ENCODE measurements around the gene GPR162. TPM values are rescaled to one million over a fixed set of nuclear protein-coding genes. Genes with fewer than 3 reads are reported as not detected.
A peak's percentile ranks its signal among the peaks of the same experiment; 100 is the strongest.

GPR162 gene
- total and polyA plus RNA-seq, 2 donors: 6.4 to 18.4 TPM

DNA sequence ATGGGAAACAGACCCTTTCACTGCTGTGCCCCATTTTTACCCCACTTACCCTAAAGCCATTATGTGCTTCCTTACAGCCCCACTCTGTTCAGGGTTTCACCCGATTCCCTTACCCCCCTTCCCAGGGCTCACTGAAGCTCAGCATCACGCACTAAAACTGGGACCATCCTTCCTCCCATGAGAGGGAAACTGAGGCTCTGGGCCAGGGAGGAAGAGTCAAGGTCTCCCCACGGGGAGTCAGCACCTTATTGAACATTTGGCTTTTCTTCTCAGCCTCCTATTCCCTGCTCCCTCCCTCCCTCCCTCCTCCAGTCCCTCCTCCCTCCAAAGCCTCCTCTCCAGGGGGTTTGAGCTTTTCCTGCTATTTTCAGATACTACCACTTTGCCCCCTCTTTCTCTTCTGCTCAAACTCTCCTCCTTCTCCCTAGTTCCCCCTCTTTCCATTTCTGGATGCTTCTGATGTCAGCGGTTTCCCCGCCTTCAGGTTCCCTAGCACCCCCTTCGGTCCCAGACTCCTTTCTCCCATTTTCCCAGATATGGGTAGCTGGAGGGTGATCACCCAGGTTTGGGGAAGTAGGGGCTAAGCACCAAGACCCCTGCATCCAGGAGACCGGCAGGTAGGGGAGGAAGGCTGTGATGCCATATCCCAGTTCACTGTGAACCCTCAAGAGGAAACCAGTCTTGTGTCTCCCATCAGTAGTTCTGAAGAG, 960 bp downstream of the GPR162 start:
- DNase-seq (ENCODE audit: extremely low spot score): no peak
- 57% methylated on average over 7 of the region's 7 CpGs for WGBS
- H3K4me3 ChIP-seq (ENCODE audit: low read depth, low read length): no peak overlapping the region
- H3K4me1 ChIP-seq (ENCODE audit: insufficient read depth): no peaks in the 10 kb centered on the region
- no peak overlapping the region for H3K27ac ChIP-seq (ENCODE audit: low read depth)
- no peaks in the 10 kb centered on the region for H3K36me3 ChIP-seq (ENCODE audit: insufficient read depth)

DNA sequence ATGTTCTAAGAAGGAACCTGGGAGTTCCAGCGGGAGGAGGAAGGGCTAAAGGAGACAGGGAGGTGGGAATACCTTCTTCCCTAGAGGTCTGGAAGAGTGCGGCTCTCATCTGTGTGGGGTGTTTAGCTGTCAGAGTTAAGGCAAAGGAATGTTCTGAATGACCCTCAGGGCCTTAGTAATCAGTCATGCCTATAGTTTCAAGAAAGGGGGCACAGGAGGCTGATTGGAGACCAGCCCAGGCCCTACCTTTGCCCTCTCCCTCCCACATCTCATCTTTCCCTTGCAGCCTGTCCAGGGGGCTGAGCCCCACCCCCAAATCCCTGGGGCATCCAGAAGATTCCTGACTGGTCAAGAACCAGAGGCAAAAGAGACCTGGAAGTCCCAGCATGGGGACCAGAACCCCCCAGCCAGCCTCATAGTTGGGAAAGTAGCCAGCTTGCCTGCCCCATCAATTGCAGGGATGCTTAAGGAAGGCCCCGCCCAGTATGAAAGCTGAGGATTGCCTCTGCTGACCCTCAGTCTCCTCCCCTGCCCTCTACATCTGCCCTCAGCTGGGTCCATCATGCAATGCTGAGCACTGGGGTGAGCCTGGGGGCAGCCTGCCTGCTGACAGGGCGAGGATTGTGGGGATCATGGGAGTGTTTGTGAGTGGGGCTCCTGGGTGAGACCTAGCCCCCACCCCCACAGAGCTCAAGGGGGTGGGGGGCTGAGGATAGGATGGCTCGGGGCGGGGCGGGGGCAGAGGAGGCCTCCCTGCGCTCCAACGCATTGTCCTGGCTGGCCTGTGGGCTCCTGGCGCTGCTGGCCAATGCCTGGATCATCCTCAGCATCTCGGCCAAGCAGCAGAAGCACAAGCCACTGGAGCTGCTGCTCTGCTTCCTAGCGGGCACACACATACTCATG, 1.8 kb downstream of the GPR162 start:
- Histone ChIP-seq H3K4me1 (ENCODE audit: insufficient read depth) (no peaks in the 10 kb centered on the region), H3K27ac (ENCODE audit: low read depth) (no peak overlapping the region), H3K4me3 (ENCODE audit: low read depth, low read length) (no peak overlapping the region), H3K36me3 (ENCODE audit: insufficient read depth) (no peaks in the 10 kb centered on the region)
- no peak for DNase-seq (ENCODE audit: extremely low spot score)
- 81% methylated on average over 12 of the region's 12 CpGs for WGBS

DNA sequence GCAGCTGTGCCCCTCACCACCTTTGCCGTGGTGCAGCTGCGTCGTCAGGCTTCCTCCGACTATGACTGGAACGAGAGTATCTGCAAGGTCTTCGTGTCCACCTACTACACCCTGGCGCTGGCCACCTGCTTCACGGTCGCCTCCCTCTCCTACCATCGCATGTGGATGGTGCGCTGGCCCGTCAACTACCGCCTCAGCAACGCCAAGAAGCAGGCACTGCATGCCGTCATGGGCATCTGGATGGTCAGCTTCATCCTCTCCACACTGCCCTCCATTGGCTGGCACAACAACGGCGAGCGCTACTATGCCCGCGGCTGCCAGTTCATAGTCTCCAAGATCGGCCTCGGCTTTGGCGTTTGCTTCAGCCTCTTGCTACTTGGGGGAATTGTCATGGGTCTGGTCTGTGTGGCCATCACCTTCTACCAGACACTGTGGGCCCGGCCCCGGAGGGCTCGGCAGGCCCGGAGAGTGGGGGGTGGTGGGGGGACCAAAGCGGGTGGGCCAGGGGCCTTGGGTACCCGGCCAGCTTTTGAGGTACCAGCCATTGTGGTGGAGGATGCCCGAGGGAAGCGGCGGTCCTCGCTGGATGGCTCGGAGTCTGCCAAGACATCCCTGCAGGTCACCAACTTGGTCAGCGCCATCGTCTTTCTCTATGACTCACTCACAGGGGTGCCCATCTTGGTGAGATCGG, 2.6 kb downstream of the GPR162 start:
- 91% methylated on average over 37 of the region's 37 CpGs for WGBS
- no peak overlapping the region for H3K27ac ChIP-seq (ENCODE audit: low read depth)
- no peak for DNase-seq (ENCODE audit: extremely low spot score)
- H3K4me3 ChIP-seq (ENCODE audit: low read depth, low read length): no peak overlapping the region
- no peaks in the 10 kb centered on the region for H3K36me3 ChIP-seq (ENCODE audit: insufficient read depth)
- H3K4me1 ChIP-seq (ENCODE audit: insufficient read depth): no peaks in the 10 kb centered on the region

DNA sequence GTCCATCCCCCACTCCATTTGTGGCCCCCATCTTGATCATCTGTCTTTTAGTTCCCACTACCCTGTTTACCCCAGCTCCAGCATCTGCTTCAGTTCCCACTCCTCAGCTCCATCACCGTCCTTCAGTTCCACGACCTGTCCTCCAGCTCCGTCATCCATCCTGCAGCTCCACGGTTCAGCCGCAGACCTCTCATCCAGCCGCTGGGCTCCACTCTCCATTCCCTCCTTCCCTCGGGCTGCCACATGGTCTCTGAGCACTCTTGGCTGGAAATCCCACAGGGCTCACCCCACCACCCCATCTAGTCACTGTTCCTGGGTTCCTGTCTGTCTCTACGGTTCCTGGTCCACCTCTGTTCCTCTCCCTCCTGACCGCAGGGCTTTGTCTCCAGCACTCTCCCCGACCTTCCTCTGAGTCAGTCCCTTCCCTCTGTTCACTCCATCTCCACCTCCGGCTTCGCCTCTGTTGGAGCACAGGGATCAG, 3.3 kb downstream of the GPR162 start:
- no peaks in the 10 kb centered on the region for H3K36me3 ChIP-seq (ENCODE audit: insufficient read depth)
- H3K4me1 ChIP-seq (ENCODE audit: insufficient read depth): no peaks in the 10 kb centered on the region
- H3K4me3 ChIP-seq (ENCODE audit: low read depth, low read length): no peak overlapping the region
- H3K27ac ChIP-seq (ENCODE audit: low read depth): no peak overlapping the region
- DNase-seq (ENCODE audit: extremely low spot score): no peak
- 45% methylated on average over 12 of the region's 12 CpGs for WGBS

DNA sequence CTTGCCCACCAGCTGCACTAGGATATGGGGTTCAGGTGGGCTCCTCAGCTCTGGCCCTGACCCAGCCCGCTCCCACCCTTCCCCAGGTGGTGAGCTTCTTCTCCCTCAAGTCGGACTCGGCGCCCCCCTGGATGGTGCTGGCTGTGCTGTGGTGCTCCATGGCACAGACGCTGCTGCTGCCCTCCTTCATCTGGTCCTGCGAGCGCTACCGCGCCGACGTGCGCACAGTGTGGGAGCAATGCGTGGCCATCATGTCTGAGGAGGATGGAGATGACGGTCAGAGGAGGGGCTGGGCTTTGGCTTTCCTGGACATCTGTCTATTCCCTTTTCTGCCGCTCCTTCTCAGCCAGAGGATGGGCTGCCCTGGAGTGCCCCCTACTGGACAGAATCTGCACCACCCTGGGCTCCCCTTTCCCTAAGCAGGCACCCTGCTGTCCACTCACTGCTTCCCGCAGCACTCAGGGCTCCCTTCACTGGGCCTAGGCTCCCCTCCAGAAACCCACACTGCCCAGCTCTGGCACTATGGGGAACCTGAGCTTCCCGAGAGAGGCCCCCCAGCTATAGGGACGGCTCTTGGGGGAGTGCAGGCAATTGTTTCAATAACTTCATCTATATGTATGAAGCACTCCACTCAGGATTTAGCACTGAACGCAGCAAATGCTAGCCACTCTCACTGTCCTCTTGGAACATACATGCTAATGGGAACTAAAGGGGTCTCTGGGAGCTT, 3.9 kb downstream of the GPR162 start:
- no peak overlapping the region for H3K4me3 ChIP-seq (ENCODE audit: low read depth, low read length)
- peak; percentile 37 for DNase-seq (ENCODE audit: extremely low spot score)
- 10% methylated on average over 19 of the region's 19 CpGs for WGBS
- no peaks in the 10 kb centered on the region for H3K4me1 ChIP-seq (ENCODE audit: insufficient read depth)
- H3K36me3 ChIP-seq (ENCODE audit: insufficient read depth): no peaks in the 10 kb centered on the region
- H3K27ac ChIP-seq (ENCODE audit: low read depth): no peak overlapping the region

DNA sequence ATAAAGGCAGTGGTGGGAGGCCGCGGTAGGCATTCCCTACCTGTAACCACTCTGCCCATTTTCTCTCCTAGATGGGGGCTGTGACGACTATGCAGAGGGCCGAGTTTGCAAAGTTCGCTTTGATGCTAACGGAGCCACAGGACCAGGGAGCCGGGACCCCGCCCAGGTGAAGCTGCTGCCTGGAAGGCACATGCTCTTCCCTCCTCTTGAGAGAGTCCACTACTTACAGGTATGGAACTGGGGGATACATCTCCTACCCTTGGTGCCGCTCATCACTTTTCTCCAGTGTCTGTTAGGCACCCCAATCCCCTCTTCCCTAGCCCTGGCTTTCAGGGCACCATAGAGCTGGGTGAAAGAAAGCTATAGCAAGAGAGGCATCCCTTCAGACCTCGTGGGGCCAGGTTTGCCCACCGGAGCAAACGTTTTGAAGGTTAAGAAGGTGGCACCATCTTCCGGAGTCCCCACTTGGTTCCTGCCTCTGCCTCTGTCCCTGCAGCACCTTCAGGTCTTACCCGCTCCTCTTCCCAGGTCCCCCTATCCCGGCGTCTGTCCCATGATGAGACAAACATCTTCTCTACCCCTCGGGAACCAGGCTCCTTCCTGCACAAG, 4.6 kb downstream of the GPR162 start:
- H3K36me3 ChIP-seq (ENCODE audit: insufficient read depth): no peaks in the 10 kb centered on the region
- H3K4me1 ChIP-seq (ENCODE audit: insufficient read depth): no peaks in the 10 kb centered on the region
- WGBS: 78% methylated on average over 17 of the region's 17 CpGs
- no peak overlapping the region for H3K4me3 ChIP-seq (ENCODE audit: low read depth, low read length)
- no peak overlapping the region for H3K27ac ChIP-seq (ENCODE audit: low read depth)
- DNase-seq (ENCODE audit: extremely low spot score): no peak

DNA sequence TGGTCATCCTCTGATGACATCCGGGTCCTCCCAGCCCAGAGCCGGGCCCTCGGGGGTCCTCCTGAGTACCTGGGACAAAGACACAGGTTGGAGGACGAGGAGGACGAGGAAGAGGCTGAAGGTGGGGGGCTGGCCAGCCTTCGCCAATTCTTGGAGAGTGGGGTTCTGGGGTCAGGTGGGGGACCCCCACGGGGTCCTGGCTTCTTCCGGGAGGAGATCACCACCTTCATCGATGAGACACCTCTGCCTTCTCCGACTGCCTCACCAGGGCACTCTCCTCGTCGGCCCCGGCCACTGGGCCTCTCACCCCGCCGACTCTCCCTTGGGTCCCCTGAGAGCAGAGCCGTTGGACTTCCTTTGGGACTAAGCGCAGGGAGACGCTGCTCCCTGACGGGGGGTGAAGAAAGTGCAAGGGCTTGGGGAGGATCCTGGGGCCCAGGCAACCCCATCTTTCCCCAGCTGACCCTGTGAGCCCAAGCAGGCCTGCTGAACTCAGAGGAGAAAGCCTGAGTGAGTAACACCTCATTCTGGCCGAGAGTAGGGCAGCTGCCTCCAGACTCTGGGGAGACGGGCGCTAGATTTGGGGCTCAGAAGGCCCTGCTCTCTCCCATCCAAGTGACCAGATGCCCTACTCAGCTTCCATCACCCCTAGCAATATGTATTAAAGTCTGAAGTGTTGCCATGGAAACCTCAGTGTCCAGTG, 5.3 kb downstream of the GPR162 start:
- 72% methylated on average over 22 of the region's 22 CpGs for WGBS
- no peaks in the 10 kb centered on the region for H3K4me1 ChIP-seq (ENCODE audit: insufficient read depth)
- H3K36me3 ChIP-seq (ENCODE audit: insufficient read depth): no peaks in the 10 kb centered on the region
- DNase-seq (ENCODE audit: extremely low spot score): no peak
- no peak overlapping the region for H3K4me3 ChIP-seq (ENCODE audit: low read depth, low read length)
- no peak overlapping the region for H3K27ac ChIP-seq (ENCODE audit: low read depth)

DNA sequence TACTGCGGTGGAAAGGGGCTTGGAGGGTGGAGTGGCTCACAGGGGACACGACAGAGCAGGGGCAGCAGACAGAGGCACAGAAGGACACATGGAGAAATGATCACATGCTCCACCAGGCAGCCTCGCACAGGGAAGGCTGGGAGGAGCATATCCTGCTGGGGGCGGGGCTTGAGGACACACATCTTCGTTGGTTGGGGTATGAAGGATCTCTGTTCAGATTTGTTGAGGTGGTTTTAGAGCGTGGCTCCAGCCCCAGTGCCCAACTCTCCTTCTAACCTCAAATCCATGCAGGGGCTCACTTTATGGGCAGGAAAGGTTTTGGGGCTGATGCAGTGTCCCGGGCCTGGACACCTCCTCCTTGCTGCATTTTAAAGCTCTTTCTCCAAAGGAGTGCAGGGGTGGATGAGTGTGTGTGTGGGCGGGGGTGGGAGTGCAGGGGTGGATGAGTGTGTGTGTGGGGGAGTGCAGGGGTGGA, 5.9 kb downstream of the GPR162 start:
- no peak overlapping the region for H3K4me3 ChIP-seq (ENCODE audit: low read depth, low read length)
- H3K36me3 ChIP-seq (ENCODE audit: insufficient read depth): no peaks in the 10 kb centered on the region
- no peak overlapping the region for H3K27ac ChIP-seq (ENCODE audit: low read depth)
- H3K4me1 ChIP-seq (ENCODE audit: insufficient read depth): no peaks in the 10 kb centered on the region
- peak; percentile 73 for DNase-seq (ENCODE audit: extremely low spot score)
- WGBS: 7% methylated on average over 8 of the region's 8 CpGs

DNA sequence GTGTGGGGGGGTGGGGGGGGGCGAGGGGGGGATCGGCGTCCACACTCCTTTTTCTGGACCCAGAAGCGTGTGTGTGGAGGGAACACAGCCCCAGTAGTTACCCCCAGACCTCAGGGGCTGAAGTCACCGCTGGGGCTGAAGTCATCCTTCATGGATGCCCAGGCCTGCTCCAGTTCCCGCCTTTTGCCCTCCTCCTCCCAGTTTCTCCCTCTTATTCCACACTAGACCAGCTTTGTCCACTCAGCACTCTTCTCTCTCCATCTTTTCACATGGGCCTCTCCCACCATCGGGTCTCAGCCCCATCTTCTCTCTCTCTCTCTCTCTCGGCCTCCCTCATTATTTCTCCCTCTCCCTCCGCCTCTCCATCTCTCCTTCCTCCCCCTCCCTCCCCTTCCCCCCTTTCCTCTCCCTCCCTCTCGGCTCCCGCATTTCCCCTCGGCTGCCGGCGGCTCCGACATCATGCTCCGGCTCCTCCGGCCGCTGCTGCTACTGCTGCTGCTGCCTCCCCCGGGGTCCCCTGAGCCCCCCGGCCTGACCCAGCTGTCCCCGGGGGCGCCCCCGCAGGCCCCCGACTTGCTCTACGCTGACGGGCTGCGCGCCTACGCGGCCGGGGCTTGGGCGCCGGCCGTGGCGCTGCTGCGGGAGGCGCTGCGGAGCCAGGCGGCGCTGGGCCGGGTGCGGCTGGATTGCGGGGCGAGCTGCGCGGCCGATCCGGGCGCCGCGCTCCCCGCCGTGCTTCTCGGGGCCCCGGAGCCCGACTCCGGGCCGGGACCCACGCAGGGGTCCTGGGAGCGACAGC, 6.6 kb downstream of the GPR162 start, which contains the start of gene P3H3:
Gene P3H3, plus strand, starts transcription at position 426 of the 799 bp plus-strand sequence. Its CDS starts 34 bp downstream, at position 460.
- peak; percentile 33 for DNase-seq (ENCODE audit: extremely low spot score)
- under 1% methylated on average over 59 of the region's 60 CpGs for WGBS

DNA sequence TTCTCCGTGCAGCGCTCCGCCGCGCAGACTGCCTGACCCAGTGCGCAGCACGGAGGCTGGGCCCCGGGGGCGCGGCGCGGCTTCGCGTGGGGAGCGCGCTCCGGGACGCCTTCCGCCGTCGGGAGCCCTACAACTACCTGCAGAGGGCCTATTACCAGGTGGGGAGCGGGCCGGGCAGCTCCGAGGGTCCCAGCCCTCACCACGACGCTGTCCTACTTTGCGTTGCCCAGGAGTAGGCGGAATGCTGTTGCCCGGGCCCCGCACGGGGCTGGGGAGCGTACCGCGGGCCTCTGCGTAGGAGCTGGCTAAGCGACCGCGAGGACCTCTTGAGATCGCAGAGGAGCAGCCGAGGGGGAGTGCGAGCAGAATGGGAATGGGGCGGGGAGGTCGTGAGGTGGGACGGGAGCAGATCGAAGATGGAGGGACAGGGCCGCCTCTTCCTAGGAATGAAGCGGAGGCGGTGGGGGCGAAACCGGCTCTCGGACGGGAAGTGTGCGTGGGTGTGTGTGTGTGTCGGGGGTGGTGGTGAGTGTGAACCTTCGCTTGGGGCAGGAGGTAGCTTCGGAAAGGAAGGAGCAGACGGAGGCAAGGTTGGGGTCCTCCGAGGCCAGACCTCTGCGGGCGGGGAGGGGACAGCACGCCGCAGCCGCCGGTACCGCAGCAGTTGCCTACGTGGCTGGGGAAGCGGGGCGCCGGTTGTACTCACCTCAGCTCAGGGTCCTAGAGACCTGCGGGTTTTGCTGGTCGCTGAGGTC, 7.3 kb downstream of the GPR162 start:
- Histone ChIP-seq H3K4me1 (ENCODE audit: insufficient read depth) (no peaks in the 10 kb centered on the region), H3K4me3 (ENCODE audit: low read depth, low read length) (peak overlapping the region; percentile 81), H3K36me3 (ENCODE audit: insufficient read depth) (no peaks in the 10 kb centered on the region), H3K27ac (ENCODE audit: low read depth) (peak overlapping the region; percentile 72)
- under 1% methylated on average over 71 of the region's 71 CpGs for WGBS
- DNase-seq (ENCODE audit: extremely low spot score): peak; percentile 40

More for the DNA sequence above, 6.6 kb downstream of the GPR162 start, which contains the start of gene P3H3:
- Histone ChIP-seq H3K4me1 (ENCODE audit: insufficient read depth) (no peaks in the 10 kb centered on the region), H3K36me3 (ENCODE audit: insufficient read depth) (no peaks in the 10 kb centered on the region), H3K27ac (ENCODE audit: low read depth) (peak within 1 kb of the TSS; percentile 72), H3K4me3 (ENCODE audit: low read depth, low read length) (peak within 1 kb of the TSS; percentile 81)
